GM21390 (cell line): Measurements from ENCODE around the gene SUMF1.
"Not testable (repeated sequence)": the region's sequence is repeated elsewhere in the genome, so short reads cannot be mapped to it uniquely, and the experiment has no call there.

Source experiments
- ATAC-seq: cut with Tn5 transposase; IDR thresholded peaks from one replicate; pipeline ENCODE4 v1.9.1; 2021; ENCODE audit not compliant: unreplicated experiment

SUMF1 gene

GRCh38 chr3:4340411-4341335 is 126.4 kb downstream of the SUMF1 start:
- ATAC-seq, result no peak

GRCh38 chr3:4340077-4340410 is 127.0 kb downstream of the SUMF1 start:
- no peak for ATAC-seq

GRCh38 chr3:4338751-4339150 is 128.3 kb downstream of the SUMF1 start:
- ATAC-seq, result no peak

- no peak for ATAC-seq
Measured at GRCh38 chr3:4336850-4337546, 130.1 kb downstream of the SUMF1 start.

- no peak for ATAC-seq
Measured at GRCh38 chr3:4335840-4336562, 131.1 kb downstream of the SUMF1 start.

- ATAC-seq, result no peak
Measured at GRCh38 chr3:4334548-4334947, 132.5 kb downstream of the SUMF1 start.

GRCh38 chr3:4332991-4333390 is 134.1 kb downstream of the SUMF1 start:
- ATAC-seq, result no peak

- no peak for ATAC-seq
Measured at GRCh38 chr3:4332574-4332973, 134.5 kb downstream of the SUMF1 start.

- no peak for ATAC-seq
Measured at GRCh38 chr3:4332111-4332510, 135.0 kb downstream of the SUMF1 start.

GRCh38 chr3:4329806-4330205 is 137.3 kb downstream of the SUMF1 start:
- not testable (repeated sequence) for ATAC-seq

- ATAC-seq, result no peak
Measured at GRCh38 chr3:4326868-4327267, 140.2 kb downstream of the SUMF1 start.

- no peak for ATAC-seq
Measured at GRCh38 chr3:4323246-4324027, 143.6 kb downstream of the SUMF1 start.

GRCh38 chr3:4322635-4323034 is 144.4 kb downstream of the SUMF1 start:
- ATAC-seq, result no peak

GRCh38 chr3:4321732-4322131 is 145.3 kb downstream of the SUMF1 start:
- no peak for ATAC-seq

GRCh38 chr3:4320096-4320911 is 146.8 kb downstream of the SUMF1 start:
- no peak for ATAC-seq

GRCh38 chr3:4314688-4315087 is 152.4 kb downstream of the SUMF1 start:
- ATAC-seq, result no peak

- no peak for ATAC-seq
Measured at GRCh38 chr3:4313606-4314293, 153.3 kb downstream of the SUMF1 start.

GRCh38 chr3:4311496-4311895 is 155.6 kb downstream of the SUMF1 start:
- no peak for ATAC-seq
